Mucosa of gallbladder (tissue), 1 donor: Measurements from ENCODE around the gene GADD45A. TPM values are rescaled to one million over a fixed set of nuclear protein-coding genes. Genes with fewer than 3 reads are reported as not detected.
"Not testable (repeated sequence)": the region's sequence is repeated elsewhere in the genome, so short reads cannot be mapped to it uniquely, and the experiment has no call there.

Experiments
- DNase-seq: peaks from one replicate; pipeline ENCODE4 v3.0.0-alpha.2; 2020; ENCODE audit warnings: low spot score
- total RNA-seq: library from RNA; stranded (reverse); gene quantifications from one replicate; pipeline ENCODE4 v1.2.1, GENCODE V29; 2021
- donor health status: DM: no; HTN: no; CAD: no.

The GADD45A gene
- total RNA-seq, result 60.9 TPM

GRCh38 chr1:67685067-67685557, at the start of gene GADD45A:
GADD45A (plus strand) TSS chr1:67685201; CDS start chr1:67685495, 294 bp downstream.
- DNase-seq, result peak; percentile 99

GRCh38 chr1:67636146-67636545, 48.9 kb upstream of the GADD45A start:
- DNase-seq, result no peak

- DNase-seq, result no peak
These were observed 45.6 kb upstream of the GADD45A start for GRCh38 chr1:67639361-67639760.

- DNase-seq, result no peak
These were observed 42.4 kb upstream of the GADD45A start for GRCh38 chr1:67642629-67643028.

GRCh38 chr1:67644566-67644965, 40.4 kb upstream of the GADD45A start:
- no peak for DNase-seq

- DNase-seq, result peak; percentile 72
These were observed 39.4 kb upstream of the GADD45A start for GRCh38 chr1:67645495-67646144.

- DNase-seq, result no peak
These were observed 38.6 kb upstream of the GADD45A start for GRCh38 chr1:67646145-67647035.

- DNase-seq, result peak; percentile 66
These were observed 37.8 kb upstream of the GADD45A start for GRCh38 chr1:67647036-67647798.

GRCh38 chr1:67647814-67648358, 37.1 kb upstream of the GADD45A start:
- no peak for DNase-seq

- DNase-seq, result no peak
These were observed 36.2 kb upstream of the GADD45A start for GRCh38 chr1:67648582-67649326.

- no peak for DNase-seq
These were observed 34.9 kb upstream of the GADD45A start for GRCh38 chr1:67650061-67650460.

GRCh38 chr1:67651031-67651430, 34.0 kb upstream of the GADD45A start:
- no peak for DNase-seq

GRCh38 chr1:67652800-67653199, 32.2 kb upstream of the GADD45A start:
- DNase-seq, result no peak

GRCh38 chr1:67653304-67653703, 31.7 kb upstream of the GADD45A start:
- DNase-seq, result no peak

GRCh38 chr1:67655581-67655980, 29.4 kb upstream of the GADD45A start:
- DNase-seq, result no peak

- not testable (repeated sequence) for DNase-seq
These were observed 27.8 kb upstream of the GADD45A start for GRCh38 chr1:67657152-67657551.

- DNase-seq, result no peak
These were observed 25.8 kb upstream of the GADD45A start for GRCh38 chr1:67659229-67659628.

- DNase-seq, result no peak
These were observed 22.1 kb upstream of the GADD45A start for GRCh38 chr1:67662884-67663283.

GRCh38 chr1:67664048-67664447, 21.0 kb upstream of the GADD45A start:
- DNase-seq, result no peak

- DNase-seq, result not testable (repeated sequence)
These were observed 19.7 kb upstream of the GADD45A start for GRCh38 chr1:67665307-67665706.

GRCh38 chr1:67666636-67667035, 18.4 kb upstream of the GADD45A start:
- DNase-seq, result no peak
